K562 treated with DMSO at 1 percent for 24 hours (cell line): ENCODE data around the gene ZNF346. TPM values are rescaled to one million over a fixed set of nuclear protein-coding genes. Genes with fewer than 3 reads are reported as not detected.

Experiments used
- total RNA-seq: library from RNA; unstranded; fragments of 300-600 nt; gene quantifications from 2 replicates; pipeline ENCODE4 v1.2.3, GENCODE V29; 2022; ENCODE audit warnings: low read depth; ENCODE audit not compliant: insufficient read depth

The ZNF346 gene
- total RNA-seq = 27.7 and 28.1 TPM in 2 replicates

GRCh38 chr5:177022386-177023302 lies at the start of gene ZNF346:
Gene ZNF346, plus strand, starts transcription at chr5:177022696. Its CDS starts 43 bp downstream, at chr5:177022739.

GRCh38 chr5:177006265-177006972 lies 16.1 kb upstream of the ZNF346 start, which contains the start of gene UIMC1:
Gene UIMC1, minus strand, starts transcription at chr5:177006779. Its CDS starts 24,164 bp downstream, at chr5:176982615.

GRCh38 chr5:177086654-177087397 lies 64.3 kb downstream of the ZNF346 start, which contains the start of gene FGFR4:
Gene FGFR4, plus strand, starts transcription at chr5:177086915. Its CDS starts 2,688 bp downstream, at chr5:177089603.

Other genes with a start within 250 kb of the ZNF346 start
- gene UNC5A, start 212.1 kb upstream of the ZNF346 start, total RNA-seq = not detected in 2 replicates
- gene HK3, start 123.3 kb upstream of the ZNF346 start, total RNA-seq = not detected in 2 replicates
- 20.5 and 21.9 TPM in 2 replicates for gene UIMC1, start 15.9 kb upstream of the ZNF346 start, total RNA-seq
- gene FGFR4, start 64.2 kb downstream of the ZNF346 start, total RNA-seq = 10.2 and 11.2 TPM in 2 replicates
- gene NSD1, start 111.1 kb downstream of the ZNF346 start, total RNA-seq = 11.6 and 12.3 TPM in 2 replicates